Smooth muscle cell (in vitro differentiated cells): ENCODE measurements around the gene RBBP8NL. TPM values are rescaled to one million over a fixed set of nuclear protein-coding genes. Genes with fewer than 3 reads are reported as not detected.

Experiments
- DNase-seq: peaks from one replicate; lab custom pipeline; 2025; ENCODE audit not compliant: unreplicated experiment; lab: John Stamatoyannopoulos, UW
- H2AFZ ChIP-seq: fragments of 200-600 bp; sonication (generic); 2 replicates; pipeline ENCODE4 v1.6.0; 2016; ENCODE audit warnings: antibody characterized with exemption, low read depth, mild to moderate bottlenecking
- H3F3A ChIP-seq: fragments of 200-600 bp; sonication (generic); 2 replicates; pipeline ENCODE4 v1.6.0; 2017; ENCODE audit warnings: antibody characterized with exemption, low read depth
- H3K27ac ChIP-seq: fragments of 200-600 bp; sonication (generic); 2 replicates; pipeline ENCODE4 v1.5.1; 2016; ENCODE audit warnings: low read depth, mild to moderate bottlenecking
- H3K27me3 ChIP-seq: fragments of 200-600 bp; sonication (generic); 2 replicates; pipeline ENCODE4 v1.6.1; 2016; ENCODE audit warnings: low read depth, mild to moderate bottlenecking
- H3K36me3 ChIP-seq: fragments of 200-600 bp; sonication (generic); 2 replicates; pipeline ENCODE4 v1.5.1; 2016; ENCODE audit warnings: low read depth
- H3K4me1 ChIP-seq: fragments of 200-600 bp; sonication (generic); 2 replicates; pipeline ENCODE4 v1.5.1; 2016; ENCODE audit warnings: low read depth
- H3K4me2 ChIP-seq: fragments of 200-600 bp; sonication (generic); 2 replicates; pipeline ENCODE4 v1.6.0; 2016; ENCODE audit warnings: mild to moderate bottlenecking
- H3K4me3 ChIP-seq: fragments of 200-600 bp; sonication (generic); 2 replicates; pipeline ENCODE4 v1.5.1; 2016; ENCODE audit warnings: mild to moderate bottlenecking
- H3K79me2 ChIP-seq: fragments of 200-600 bp; sonication (generic); 2 replicates; pipeline ENCODE4 v1.6.0; 2016; ENCODE audit warnings: low read depth, mild to moderate bottlenecking
- H3K9ac ChIP-seq: fragments of 200-600 bp; sonication (generic); 2 replicates; pipeline ENCODE4 v1.6.0; 2016; ENCODE audit warnings: low read depth
- H3K9me3 ChIP-seq: fragments of 200-600 bp; sonication (generic); replicated peaks from 2 replicates; pipeline ENCODE4 v1.5.1; 2016; ENCODE audit warnings: low read depth
- H4K20me1 ChIP-seq: fragments of 200-600 bp; sonication (generic); 2 replicates; pipeline ENCODE4 v1.6.0; 2016; ENCODE audit warnings: low read depth
- WGBS: methylation state at CpG from one replicate; pipeline ENCODE4 v1.1.7; 2016; ENCODE audit warnings: low lambda C conversion rate; 5-methylcytosine and 5-hydroxymethylcytosine counted together
- polyA plus RNA-seq: library from polyadenylated mRNA; unstranded; fragments of >200 nt; fragmentation: Nextera tagmentation; extraction: Ambion mirVana; gene quantifications from 2 replicates; pipeline ENCODE4 v1.2.1, GENCODE V29; 2016
- total RNA-seq: library from RNA; depleted of rRNA; stranded (reverse); fragments of >200 nt; gene quantifications from 2 replicates; pipeline ENCODE4 v1.2.3, GENCODE V29; 2014
- TF ChIP-seq, protein P1 (sequence below): fragments of 200-600 bp; sonication (generic); IDR thresholded peaks from 2 replicates; pipeline ENCODE4 v1.5.1; 2017; ENCODE audit warnings: borderline replicate concordance, mild to moderate bottlenecking, antibody characterized with exemption; ENCODE audit not compliant: insufficient read depth, poor library complexity, severe bottlenecking

Gene RBBP8NL
- total and polyA plus RNA-seq, 2 experiments from 2014 or later = 0.40 TPM; not detected in 1

DNA sequence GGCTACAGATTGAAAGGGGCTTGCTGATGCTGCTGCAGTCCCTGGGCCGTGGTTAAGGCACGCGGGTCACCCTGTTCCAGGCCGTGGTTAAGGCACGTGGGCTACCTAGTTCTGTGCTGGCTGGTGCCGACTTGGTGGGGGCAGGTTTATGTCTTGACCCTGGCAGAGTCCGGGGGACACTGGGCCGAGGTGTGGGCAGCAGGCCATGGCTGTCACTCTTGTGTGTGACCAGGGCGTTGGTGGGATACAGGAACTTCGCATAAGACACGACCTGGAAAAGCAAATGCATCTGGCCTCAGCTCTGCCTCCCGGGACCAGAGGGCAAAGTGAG is 34.0 kb downstream of the RBBP8NL start:
- Histone ChIP-seq H2AFZ (no peak overlapping the region), H3K4me1 (no peaks in the 10 kb centered on the region), H4K20me1 (peaks cover 4% of the 10 kb centered on the region), H3K9ac (no peak overlapping the region), H3K4me3 (no peak overlapping the region), H3K4me2 (no peak overlapping the region), H3K27me3 (no peaks in the 10 kb centered on the region), H3F3A (no peaks in the 10 kb centered on the region), H3K27ac (no peak overlapping the region), H3K36me3 (no peaks in the 10 kb centered on the region), H3K9me3 (no peaks in the 10 kb centered on the region), H3K79me2 (peaks cover 5% of the 10 kb centered on the region)
- no peak for DNase-seq
- TF ChIP-seq, protein P1, sequence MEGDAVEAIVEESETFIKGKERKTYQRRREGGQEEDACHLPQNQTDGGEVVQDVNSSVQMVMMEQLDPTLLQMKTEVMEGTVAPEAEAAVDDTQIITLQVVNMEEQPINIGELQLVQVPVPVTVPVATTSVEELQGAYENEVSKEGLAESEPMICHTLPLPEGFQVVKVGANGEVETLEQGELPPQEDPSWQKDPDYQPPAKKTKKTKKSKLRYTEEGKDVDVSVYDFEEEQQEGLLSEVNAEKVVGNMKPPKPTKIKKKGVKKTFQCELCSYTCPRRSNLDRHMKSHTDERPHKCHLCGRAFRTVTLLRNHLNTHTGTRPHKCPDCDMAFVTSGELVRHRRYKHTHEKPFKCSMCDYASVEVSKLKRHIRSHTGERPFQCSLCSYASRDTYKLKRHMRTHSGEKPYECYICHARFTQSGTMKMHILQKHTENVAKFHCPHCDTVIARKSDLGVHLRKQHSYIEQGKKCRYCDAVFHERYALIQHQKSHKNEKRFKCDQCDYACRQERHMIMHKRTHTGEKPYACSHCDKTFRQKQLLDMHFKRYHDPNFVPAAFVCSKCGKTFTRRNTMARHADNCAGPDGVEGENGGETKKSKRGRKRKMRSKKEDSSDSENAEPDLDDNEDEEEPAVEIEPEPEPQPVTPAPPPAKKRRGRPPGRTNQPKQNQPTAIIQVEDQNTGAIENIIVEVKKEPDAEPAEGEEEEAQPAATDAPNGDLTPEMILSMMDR = no peak
- 96% methylated on average over 12 of the region's 12 CpGs for WGBS

DNA sequence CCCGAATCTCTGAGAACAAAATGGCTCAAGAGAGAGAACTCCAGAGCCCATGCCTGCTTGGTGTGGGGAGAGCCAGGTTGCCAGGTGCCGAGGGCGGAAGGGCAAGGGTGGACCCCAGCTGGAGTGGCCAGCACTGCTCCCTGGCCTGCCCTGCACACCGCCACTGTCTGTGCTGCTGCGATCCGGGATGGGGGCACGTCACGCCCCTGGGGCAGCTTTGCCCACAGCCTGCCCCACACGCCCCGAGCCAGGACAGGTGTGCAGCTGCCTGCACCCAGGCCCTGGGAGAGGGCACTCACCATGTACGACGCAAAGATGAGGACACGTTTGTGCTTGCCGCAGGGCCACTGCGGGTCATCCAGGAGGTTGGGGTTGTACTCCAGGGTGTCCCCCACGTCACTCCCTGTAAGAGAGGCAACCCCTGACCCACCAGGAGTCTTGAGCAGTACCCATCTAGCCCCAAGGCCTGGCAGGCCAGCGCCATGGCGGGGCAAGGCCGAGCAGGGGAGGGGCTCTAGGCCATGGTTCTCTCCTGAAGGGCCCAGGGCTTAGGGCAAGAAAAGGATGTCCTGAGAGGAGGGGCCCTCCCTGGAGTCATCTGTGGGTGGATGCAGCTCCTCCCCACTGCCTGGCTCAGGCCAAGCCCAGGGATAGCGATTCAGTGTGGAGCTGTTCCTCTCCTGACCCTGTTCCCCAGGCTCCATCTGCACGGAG is 34.6 kb downstream of the RBBP8NL start:
- Histone ChIP-seq H3K4me1 (peaks cover 5% of the 10 kb centered on the region), H3K9me3 (no peaks in the 10 kb centered on the region), H3K27ac (no peak overlapping the region), H3K4me3 (no peak overlapping the region), H3K27me3 (no peaks in the 10 kb centered on the region), H3K79me2 (peaks cover 10% of the 10 kb centered on the region), H4K20me1 (peaks cover 9% of the 10 kb centered on the region), H3K9ac (no peak overlapping the region), H3F3A (no peaks in the 10 kb centered on the region), H3K4me2 (no peak overlapping the region), H3K36me3 (no peaks in the 10 kb centered on the region), H2AFZ (no peak overlapping the region)
- 97% methylated on average over 21 of the region's 21 CpGs for whole genome bisulfite sequencing
- no peak for DNase-seq
- TF ChIP-seq, protein P1 = no peak

DNA sequence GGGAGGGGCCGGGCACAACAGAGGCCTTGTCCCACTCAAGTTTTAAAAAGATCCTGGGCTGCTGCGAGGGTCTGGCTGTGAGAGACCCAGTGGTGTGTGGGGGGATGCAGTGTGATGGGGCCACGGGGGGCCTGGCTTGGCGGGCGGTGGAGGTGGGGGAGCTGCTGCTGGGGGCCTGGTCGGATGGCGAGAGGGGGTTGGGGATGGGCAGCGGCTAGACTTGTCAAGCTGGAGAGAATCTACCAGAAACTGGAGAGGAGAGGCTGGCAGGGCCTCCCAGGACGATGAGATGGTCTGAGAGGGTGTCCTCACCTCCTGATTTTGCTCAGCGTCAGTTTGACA is 35.3 kb downstream of the RBBP8NL start:
- TF ChIP-seq, protein P1 = no peak
- Histone ChIP-seq H2AFZ (no peak overlapping the region), H3K27me3 (no peaks in the 10 kb centered on the region), H3K79me2 (peaks cover 18% of the 10 kb centered on the region), H3K9ac (no peak overlapping the region), H3K36me3 (no peaks in the 10 kb centered on the region), H3F3A (no peaks in the 10 kb centered on the region), H4K20me1 (peaks cover 15% of the 10 kb centered on the region), H3K9me3 (no peaks in the 10 kb centered on the region), H3K4me2 (no peak overlapping the region), H3K4me3 (no peak overlapping the region), H3K4me1 (peaks cover 8% of the 10 kb centered on the region), H3K27ac (no peak overlapping the region)
- 92% methylated on average over 8 of the region's 10 CpGs for WGBS
- no peak for DNase-seq
